Measurements from ENCODE around the gene WDR5.
A peak's percentile ranks its signal among the peaks of the same experiment; 100 is the strongest.

Gene WDR5

GRCh38 chr9:134171316-134172197 is 35.7 kb downstream of the WDR5 start:
- POLR2A ChIA-PET = no interaction called here
- CTCF ChIA-PET = interaction anchor here (0.7 to 1.4 kb wide), 4 partner anchors 8 to 271 kb away, joined by 3 to 11 read pairs (median 4); no protein-coding TSS in a partner anchor
- DNase-seq (ENCODE audit: extremely low spot score) = no peak
- no peak for TF ChIP-seq NFRKB (IDR thresholded peaks at IDR 0.05)
- no peak for TF ChIP-seq ARNT (IDR thresholded peaks at IDR 0.05)
- TF ChIP-seq SP1 (IDR thresholded peaks at IDR 0.05) = no peak

DNA sequence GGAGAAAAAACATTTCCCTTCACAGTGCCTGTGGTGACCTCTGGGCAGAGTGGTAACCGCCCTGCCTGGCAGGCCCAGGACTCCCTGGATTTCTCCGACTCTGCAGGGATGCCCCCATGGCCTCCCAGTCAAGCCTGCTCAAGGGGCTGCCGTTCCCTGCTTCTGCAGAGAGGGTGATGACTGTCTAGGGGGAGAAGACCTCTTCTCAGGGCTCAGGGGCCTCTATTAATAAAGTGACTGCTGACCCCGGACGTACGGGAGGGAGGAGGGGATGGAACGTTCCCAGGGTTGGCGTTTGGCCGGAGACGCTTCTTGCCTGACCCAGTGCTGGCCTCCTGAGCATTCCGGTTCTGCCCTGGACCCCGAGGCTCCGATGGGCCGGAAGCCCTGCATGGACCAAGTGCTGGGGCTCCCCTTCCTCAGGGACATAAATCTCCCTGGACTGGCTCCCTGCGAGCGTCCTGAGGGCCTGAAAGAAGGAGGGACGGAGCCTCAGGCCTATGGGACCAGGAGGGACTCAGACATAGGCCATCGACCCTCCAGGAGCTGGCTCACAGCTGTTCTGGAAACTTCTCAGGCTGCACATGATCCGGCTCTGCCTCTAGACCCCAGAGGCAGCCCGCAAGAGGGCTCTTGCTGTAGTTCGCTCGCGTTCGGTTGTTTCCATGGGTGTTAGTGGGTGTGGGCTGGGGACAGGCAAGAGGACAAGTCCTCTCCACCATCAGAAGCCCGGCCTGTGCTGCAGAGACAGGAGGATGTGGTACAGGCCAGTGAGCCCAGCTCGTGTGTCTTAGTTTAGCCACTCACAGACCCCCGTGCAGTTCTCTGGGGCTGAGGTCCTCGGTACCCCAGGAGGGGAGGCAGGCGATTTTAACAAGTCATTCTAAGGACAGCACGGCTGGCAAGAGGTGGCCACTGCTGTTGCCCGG is 36.6 kb downstream of the WDR5 start:
- CTCF ChIA-PET = interaction anchor here (0.7 to 1.4 kb wide), 2 partner anchors 36 to 270 kb away, joined by 3 to 11 read pairs; no protein-coding TSS in a partner anchor
- TF ChIP-seq FOXA1 (IDR thresholded peaks at IDR 0.05) = no peak
- TF ChIP-seq SUZ12 (IDR thresholded peaks at IDR 0.05) = no peak
- no peak for TF ChIP-seq FOXK2 (IDR thresholded peaks at IDR 0.05)
- TF ChIP-seq ZNF384 (IDR thresholded peaks at IDR 0.05) = no peak
- POLR2A ChIA-PET = no interaction called here

GRCh38 chr9:134173127-134174072 is 37.5 kb downstream of the WDR5 start:
- no peak for DNase-seq (ENCODE audit: extremely low spot score)
- POLR2A ChIA-PET = no interaction called here
- CTCF ChIA-PET = no interaction called here
- TF ChIP-seq FOXK2 (IDR thresholded peaks at IDR 0.05) (no peak), CTBP1 (IDR thresholded peaks at IDR 0.05; ENCODE audit: borderline replicate concordance) (no peak), TARDBP (IDR thresholded peaks at IDR 0.05) (no peak)

More for the DNA sequence above, 36.6 kb downstream of the WDR5 start:
- no peak for DNase-seq (ENCODE audit: extremely low spot score)

GRCh38 chr9:134174073-134174449 is 38.2 kb downstream of the WDR5 start:
- no peak for DNase-seq (ENCODE audit: extremely low spot score)
- TF ChIP-seq CTBP1 (IDR thresholded peaks at IDR 0.05; ENCODE audit: borderline replicate concordance) (no peak), LEF1 (IDR thresholded peaks at IDR 0.05; ENCODE audit: borderline replicate concordance) (no peak), ZNF384 (IDR thresholded peaks at IDR 0.05) (no peak), FOXK2 (IDR thresholded peaks at IDR 0.05) (no peak), SP1 (IDR thresholded peaks at IDR 0.05) (no peak), FOXA1 (IDR thresholded peaks at IDR 0.05) (no peak), FOXM1 (IDR thresholded peaks at IDR 0.05; ENCODE audit: borderline replicate concordance) (no peak), ELF4 (IDR thresholded peaks at IDR 0.05) (no peak), BHLHE40 (IDR thresholded peaks at IDR 0.05; ENCODE audit: borderline replicate concordance) (no peak), ARNT (IDR thresholded peaks at IDR 0.05) (no peak), L3MBTL2 (conservative IDR thresholded peaks at IDR 0.05) (no peak)
- ChIA-PET CTCF (no interaction called here), POLR2A (no interaction called here)

- DNase-seq (ENCODE audit: extremely low spot score) = no peak
- POLR2A ChIA-PET = no interaction called here
- no peak for TF ChIP-seq TARDBP (IDR thresholded peaks at IDR 0.05)
- TF ChIP-seq FOXM1 (IDR thresholded peaks at IDR 0.05; ENCODE audit: borderline replicate concordance) = no peak
- CTCF ChIA-PET = interaction anchor here (0.7 to 1.7 kb wide), 4 partner anchors 15 to 275 kb away, joined by 3 to 4 read pairs (median 4); no protein-coding TSS in a partner anchor
Observed at GRCh38 chr9:134174526-134175290, 38.8 kb downstream of the WDR5 start.

DNA sequence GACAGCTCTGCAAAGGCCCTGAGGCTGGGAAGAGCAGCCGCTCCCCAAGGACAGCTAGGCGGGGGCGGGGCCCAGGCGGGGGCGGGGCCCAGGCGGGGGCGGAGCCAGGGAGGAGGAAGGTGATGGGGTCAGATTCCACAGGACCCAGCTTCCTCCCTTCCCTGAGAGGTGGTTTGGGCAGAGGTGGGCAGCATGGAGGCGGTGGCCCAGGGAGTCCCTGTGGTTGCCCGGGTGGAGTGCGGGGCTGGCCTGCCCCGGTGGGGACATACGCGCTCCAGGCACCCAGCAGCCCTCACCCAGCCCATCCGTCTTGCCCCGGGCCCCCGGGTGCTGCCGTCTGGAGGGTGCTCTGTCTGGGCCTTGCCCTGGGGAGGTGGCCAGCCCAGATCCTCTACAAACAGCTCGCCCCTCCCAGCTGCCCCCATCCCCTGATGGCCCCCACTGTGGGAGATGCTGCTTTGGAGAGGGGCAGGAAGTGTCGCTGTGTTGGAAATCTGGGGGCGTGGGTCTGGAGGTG is 39.5 kb downstream of the WDR5 start:
- CTCF ChIA-PET = interaction anchor here (0.7 to 1.7 kb wide), 5 partner anchors 15 to 275 kb away, joined by 3 to 6 read pairs (median 4); no protein-coding TSS in a partner anchor
- DNase-seq (ENCODE audit: extremely low spot score) = peak; percentile 45

GRCh38 chr9:134175808-134176598 is 40.1 kb downstream of the WDR5 start:
- ChIA-PET POLR2A (no interaction called here), CTCF (interaction anchor here (0.6 to 1.7 kb wide), 5 partner anchors 14 to 1329 kb away, joined by 3 to 6 read pairs (median 4); no protein-coding TSS in a partner anchor)
- DNase-seq (ENCODE audit: extremely low spot score) = no peak
- no peak for TF ChIP-seq L3MBTL2 (conservative IDR thresholded peaks at IDR 0.05)
- TF ChIP-seq FOXM1 (IDR thresholded peaks at IDR 0.05; ENCODE audit: borderline replicate concordance) = no peak
- TF ChIP-seq NFRKB (IDR thresholded peaks at IDR 0.05) = no peak

More for the DNA sequence above, 39.5 kb downstream of the WDR5 start:
- POLR2A ChIA-PET = no interaction called here
- TF ChIP-seq FOXA1 (IDR thresholded peaks at IDR 0.05) (no peak), NFRKB (IDR thresholded peaks at IDR 0.05) (no peak), ZNF384 (IDR thresholded peaks at IDR 0.05) (no peak), SP1 (IDR thresholded peaks at IDR 0.05) (no peak), LEF1 (IDR thresholded peaks at IDR 0.05; ENCODE audit: borderline replicate concordance) (no peak)

Measured in HEK293T (cell line).